T-helper 2 cell treated with Interferon-gamma antibody and Interleukin-4, amounts not matched to agents 5 μg/mL and 100 μg/mL, for 36 hours (primary cell): ENCODE results near the gene RAB22A.

Experiments used
- DNase-seq: peaks from one replicate; pipeline ENCODE4 v3.0.0; 2021; ENCODE audit warnings: low spot score
- H3K27ac Mint-ChIP-seq: one replicate; pipeline ENCODE4 v1.8.0; 2021; ENCODE audit warnings: mild to moderate bottlenecking, mixed read lengths
- H3K27me3 Mint-ChIP-seq: one replicate; pipeline ENCODE4 v1.8.0; 2021; ENCODE audit warnings: low read depth, mixed read lengths
- H3K36me3 Mint-ChIP-seq: one replicate; pipeline ENCODE4 v1.8.0; 2021; ENCODE audit warnings: low read depth, mixed read lengths
- H3K4me1 Mint-ChIP-seq: one replicate; pipeline ENCODE4 v1.8.0; 2021; ENCODE audit warnings: low read depth, mixed read lengths
- H3K4me3 Mint-ChIP-seq: one replicate; pipeline ENCODE4 v1.8.0; 2022; ENCODE audit warnings: mild to moderate bottlenecking, moderate library complexity, mixed read lengths
- H3K9me3 Mint-ChIP-seq: one replicate; pipeline ENCODE4 v1.8.0; 2021; ENCODE audit warnings: mixed read lengths

Gene RAB22A

DNA sequence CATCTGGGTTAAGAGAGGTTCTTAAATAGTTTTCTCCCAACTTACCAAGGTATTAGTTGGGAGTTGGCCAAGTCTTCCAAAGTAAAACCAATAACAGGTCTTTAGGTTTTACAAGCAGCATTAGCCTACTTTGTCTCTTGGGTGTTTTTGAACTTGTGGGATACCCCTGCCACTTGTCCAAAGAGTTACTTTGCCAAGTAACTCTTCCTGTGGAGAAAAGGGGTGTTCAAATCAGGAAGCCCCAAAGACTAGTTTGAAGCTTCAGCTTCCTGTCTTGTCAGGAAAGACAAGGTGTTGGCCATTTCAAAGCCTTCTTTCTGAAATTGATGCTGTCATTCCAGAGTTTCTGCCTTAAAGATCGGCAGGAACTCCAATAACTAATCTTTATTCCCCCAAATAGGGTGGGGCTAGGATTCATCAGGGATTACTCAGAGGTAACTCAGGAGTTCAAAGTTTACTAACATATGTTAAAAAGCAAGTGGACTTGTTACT lies 822 bp downstream of the RAB22A start:
- no peaks in the 10 kb centered on the region for H3K9me3 Mint-ChIP-seq
- peaks cover 44% of the 10 kb centered on the region for H3K4me1 Mint-ChIP-seq
- no peaks in the 10 kb centered on the region for H3K27me3 Mint-ChIP-seq
- peak overlapping the region; percentile 94 for H3K4me3 Mint-ChIP-seq
- DNase-seq = no peak
- peak overlapping the region; percentile 92 for H3K27ac Mint-ChIP-seq
- H3K36me3 Mint-ChIP-seq = peaks cover 27% of the 10 kb centered on the region

- H3K4me3 Mint-ChIP-seq = peak overlapping the region; percentile 44
- no peaks in the 10 kb centered on the region for H3K27me3 Mint-ChIP-seq
These were observed 3.3 kb downstream of the RAB22A start for GRCh38 chr20:58312836-58313235.

GRCh38 chr20:58313396-58313795 lies 3.9 kb downstream of the RAB22A start:
- no peak for DNase-seq
- H3K27ac Mint-ChIP-seq = peak overlapping the region; percentile 78
- peak overlapping the region; percentile 44 for H3K4me3 Mint-ChIP-seq
- H3K27me3 Mint-ChIP-seq = no peaks in the 10 kb centered on the region
- peaks cover 27% of the 10 kb centered on the region for H3K4me1 Mint-ChIP-seq
- H3K36me3 Mint-ChIP-seq = peaks cover 39% of the 10 kb centered on the region
- no peaks in the 10 kb centered on the region for H3K9me3 Mint-ChIP-seq

More at GRCh38 chr20:58312836-58313235, 3.3 kb downstream of the RAB22A start:
- Mint-ChIP-seq H3K4me1 (peaks cover 30% of the 10 kb centered on the region), H3K27ac (peak overlapping the region; percentile 78), H3K36me3 (peaks cover 39% of the 10 kb centered on the region), H3K9me3 (no peaks in the 10 kb centered on the region)
- DNase-seq = peak; percentile 25

GRCh38 chr20:58321205-58321604 lies 11.7 kb downstream of the RAB22A start:
- no peaks in the 10 kb centered on the region for H3K27me3 Mint-ChIP-seq
- no peaks in the 10 kb centered on the region for H3K9me3 Mint-ChIP-seq
- DNase-seq = no peak
- H3K36me3 Mint-ChIP-seq = peaks cover 17% of the 10 kb centered on the region
- peaks cover 9% of the 10 kb centered on the region for H3K4me1 Mint-ChIP-seq
- H3K4me3 Mint-ChIP-seq = no peak overlapping the region
- no peak overlapping the region for H3K27ac Mint-ChIP-seq

- no peak for DNase-seq
- peaks cover 9% of the 10 kb centered on the region for H3K4me1 Mint-ChIP-seq
- H3K9me3 Mint-ChIP-seq = no peaks in the 10 kb centered on the region
- H3K4me3 Mint-ChIP-seq = no peak overlapping the region
- H3K27me3 Mint-ChIP-seq = no peaks in the 10 kb centered on the region
- H3K27ac Mint-ChIP-seq = no peak overlapping the region
- H3K36me3 Mint-ChIP-seq = peaks cover 12% of the 10 kb centered on the region
These were observed 12.6 kb downstream of the RAB22A start for GRCh38 chr20:58322083-58322482.

DNA sequence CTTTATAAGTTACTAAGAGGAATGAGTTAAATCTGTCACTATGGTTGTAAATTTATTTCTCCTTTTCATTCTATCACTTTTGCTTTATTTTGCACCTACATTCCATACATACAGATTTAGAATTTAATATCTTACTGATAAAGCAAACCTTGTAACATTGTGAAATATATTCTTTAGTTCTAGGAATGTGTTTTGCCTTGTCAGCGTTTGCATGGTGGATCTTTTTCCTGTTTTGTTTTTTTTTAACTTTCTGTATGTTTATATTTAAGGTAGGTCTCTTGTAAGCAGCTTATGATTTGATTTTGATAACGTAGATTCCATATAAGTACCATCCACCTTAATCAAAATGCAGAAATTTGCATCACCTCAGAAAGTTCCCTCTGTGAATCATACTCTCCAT lies 16.4 kb downstream of the RAB22A start:
- H3K27ac Mint-ChIP-seq = no peak overlapping the region
- H3K27me3 Mint-ChIP-seq = no peaks in the 10 kb centered on the region
- H3K4me1 Mint-ChIP-seq = peaks cover 14% of the 10 kb centered on the region
- H3K9me3 Mint-ChIP-seq = no peaks in the 10 kb centered on the region
- no peak for DNase-seq
- no peak overlapping the region for H3K4me3 Mint-ChIP-seq
- peaks cover 2% of the 10 kb centered on the region for H3K36me3 Mint-ChIP-seq

GRCh38 chr20:58327211-58327610 lies 17.7 kb downstream of the RAB22A start:
- DNase-seq = no peak
- Mint-ChIP-seq H3K36me3 (peaks cover 6% of the 10 kb centered on the region), H3K4me3 (no peak overlapping the region), H3K27ac (no peak overlapping the region), H3K27me3 (no peaks in the 10 kb centered on the region), H3K4me1 (peaks cover 11% of the 10 kb centered on the region), H3K9me3 (no peaks in the 10 kb centered on the region)

DNA sequence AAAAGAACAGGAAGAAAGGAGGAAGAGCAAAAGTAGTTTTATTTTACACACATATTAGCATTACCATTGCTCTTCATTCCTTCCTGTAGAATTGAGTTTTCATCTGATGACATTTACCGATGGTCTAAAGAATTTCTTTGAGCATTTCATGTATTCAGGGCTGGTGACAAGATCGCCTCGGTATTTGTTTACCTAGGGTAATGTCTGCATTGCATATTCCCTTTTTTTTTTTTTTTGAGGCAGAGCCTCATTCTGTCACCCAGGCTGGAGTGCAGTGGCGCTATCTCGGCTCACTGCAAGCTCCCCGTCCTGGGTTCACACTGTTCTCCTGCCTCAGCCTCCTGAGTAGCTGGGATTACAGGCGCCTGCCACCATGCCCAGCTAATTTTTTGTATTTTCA lies 19.3 kb downstream of the RAB22A start:
- peaks cover 8% of the 10 kb centered on the region for H3K36me3 Mint-ChIP-seq
- H3K4me1 Mint-ChIP-seq = peaks cover 11% of the 10 kb centered on the region
- H3K27ac Mint-ChIP-seq = no peak overlapping the region
- no peaks in the 10 kb centered on the region for H3K9me3 Mint-ChIP-seq
- no peak for DNase-seq
- no peak overlapping the region for H3K4me3 Mint-ChIP-seq
- no peaks in the 10 kb centered on the region for H3K27me3 Mint-ChIP-seq

GRCh38 chr20:58329711-58330110 lies 20.2 kb downstream of the RAB22A start:
- Mint-ChIP-seq H3K27ac (no peak overlapping the region), H3K4me1 (peaks cover 11% of the 10 kb centered on the region), H3K27me3 (no peaks in the 10 kb centered on the region), H3K9me3 (no peaks in the 10 kb centered on the region), H3K36me3 (peaks cover 8% of the 10 kb centered on the region), H3K4me3 (no peak overlapping the region)
- no peak for DNase-seq

GRCh38 chr20:58330249-58330648 lies 20.7 kb downstream of the RAB22A start:
- Mint-ChIP-seq H3K27ac (no peak overlapping the region), H3K4me1 (peaks cover 11% of the 10 kb centered on the region), H3K36me3 (peaks cover 8% of the 10 kb centered on the region), H3K9me3 (no peaks in the 10 kb centered on the region), H3K27me3 (no peaks in the 10 kb centered on the region), H3K4me3 (no peak overlapping the region)
- DNase-seq = no peak

DNA sequence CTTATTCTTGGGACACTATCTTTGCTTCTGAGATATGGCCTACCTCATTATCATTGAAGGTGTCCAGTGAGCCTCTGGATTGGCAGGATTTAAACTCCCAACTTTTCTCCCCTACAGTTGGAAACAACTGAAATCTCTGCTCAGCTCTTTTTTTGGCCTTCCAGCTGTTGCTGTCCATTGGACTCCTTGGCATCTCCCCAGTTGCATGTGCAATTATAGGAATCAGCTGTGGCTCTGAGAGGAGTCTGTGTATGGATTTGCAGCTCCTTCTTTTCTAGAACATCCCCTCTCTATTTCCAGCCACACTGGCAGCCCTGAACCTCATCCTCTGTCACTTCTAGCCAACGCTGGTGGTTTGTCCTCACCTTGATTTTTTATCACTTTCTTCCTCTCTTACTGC lies 21.2 kb downstream of the RAB22A start:
- H3K4me1 Mint-ChIP-seq = peaks cover 9% of the 10 kb centered on the region
- H3K36me3 Mint-ChIP-seq = peaks cover 6% of the 10 kb centered on the region
- H3K27me3 Mint-ChIP-seq = no peaks in the 10 kb centered on the region
- H3K27ac Mint-ChIP-seq = no peak overlapping the region
- DNase-seq = no peak
- no peaks in the 10 kb centered on the region for H3K9me3 Mint-ChIP-seq
- no peak overlapping the region for H3K4me3 Mint-ChIP-seq

GRCh38 chr20:58331961-58332551 lies 22.5 kb downstream of the RAB22A start:
- no peak for DNase-seq
- H3K27me3 Mint-ChIP-seq = no peaks in the 10 kb centered on the region
- no peak overlapping the region for H3K27ac Mint-ChIP-seq
- no peaks in the 10 kb centered on the region for H3K9me3 Mint-ChIP-seq
- H3K4me3 Mint-ChIP-seq = no peak overlapping the region
- peaks cover 5% of the 10 kb centered on the region for H3K4me1 Mint-ChIP-seq
- peaks cover 6% of the 10 kb centered on the region for H3K36me3 Mint-ChIP-seq

- Mint-ChIP-seq H3K4me3 (no peak overlapping the region), H3K27ac (no peak overlapping the region), H3K9me3 (no peaks in the 10 kb centered on the region), H3K27me3 (no peaks in the 10 kb centered on the region), H3K36me3 (peaks cover 22% of the 10 kb centered on the region), H3K4me1 (peaks cover 12% of the 10 kb centered on the region)
- DNase-seq = no peak
These were observed 30.2 kb downstream of the RAB22A start for GRCh38 chr20:58339741-58340140.

DNA sequence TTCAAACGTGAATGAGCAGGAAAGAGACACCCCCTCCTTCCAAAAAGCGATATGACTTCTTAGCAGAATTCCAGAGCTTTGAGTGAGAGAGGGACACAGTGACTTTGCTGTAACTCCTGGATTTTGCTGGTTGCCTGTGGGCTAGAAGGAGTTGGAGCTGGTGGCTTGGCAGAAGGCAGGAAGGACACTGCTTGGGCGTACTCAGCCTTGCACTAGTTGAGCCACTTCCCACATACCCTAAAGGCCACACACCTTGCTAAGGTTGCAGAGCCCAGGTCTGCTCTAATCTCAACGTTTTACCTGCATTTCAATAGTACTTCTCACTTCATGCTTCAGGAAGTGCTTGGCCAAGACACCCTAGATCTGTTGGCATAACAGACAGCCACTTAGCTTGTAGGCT lies 30.6 kb downstream of the RAB22A start:
- Mint-ChIP-seq H3K4me3 (no peak overlapping the region), H3K27me3 (no peaks in the 10 kb centered on the region), H3K9me3 (no peaks in the 10 kb centered on the region), H3K4me1 (peaks cover 12% of the 10 kb centered on the region), H3K27ac (no peak overlapping the region), H3K36me3 (peaks cover 23% of the 10 kb centered on the region)
- no peak for DNase-seq

DNA sequence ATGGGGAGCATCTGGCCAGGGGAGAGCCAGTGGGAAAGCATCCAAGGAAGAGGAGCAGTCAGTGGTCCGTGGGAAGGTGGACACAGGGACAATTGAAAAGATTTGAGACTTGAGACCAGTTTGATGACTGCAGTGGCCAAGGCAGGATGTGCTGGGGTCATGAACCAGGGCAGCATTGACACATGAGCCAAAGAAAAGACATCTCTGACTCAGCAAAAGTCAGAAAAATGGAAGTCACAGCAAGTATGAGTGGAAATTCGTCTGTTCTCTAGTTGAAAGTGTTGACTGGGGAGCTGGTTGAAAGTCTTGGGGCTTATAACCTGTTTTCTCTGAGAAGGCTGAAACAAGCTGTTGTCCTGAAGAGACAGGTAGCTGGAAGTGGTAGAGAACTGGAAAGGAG lies 31.3 kb downstream of the RAB22A start:
- Mint-ChIP-seq H3K36me3 (peaks cover 30% of the 10 kb centered on the region), H3K9me3 (no peaks in the 10 kb centered on the region), H3K27ac (no peak overlapping the region), H3K4me1 (peaks cover 12% of the 10 kb centered on the region), H3K4me3 (no peak overlapping the region), H3K27me3 (no peaks in the 10 kb centered on the region)
- no peak for DNase-seq
